ENCODE data around the gene SHISA8.

Gene SHISA8

GRCh38 chr22:41933411-41934177 lies 18.7 kb upstream of the SHISA8 start:
- ChIA-PET CTCF (interaction anchor here (1.2 kb wide), 1 partner anchor 237 kb away, joined by 4 read pairs; no protein-coding TSS in a partner anchor), POLR2A (interaction anchor here (4.6 kb wide), 1 partner anchor 13 kb away, joined by 31 read pairs; the partner anchor contains the start of gene CENPM)
- no peak overlapping the region for H3K4me3 ChIP-seq (ENCODE audit: low read depth, low read length)
- TF ChIP-seq ZNF692 (tag by site-specific recombination; IDR thresholded peaks at IDR 0.05) (peak; percentile 15; the same call in 1 of the 2 replicates), SP2 (tag by site-specific recombination; IDR thresholded peaks at IDR 0.05) (peak; percentile 12; the same call in 1 of the 2 replicates), ZFP69B (tag by site-specific recombination; IDR thresholded peaks at IDR 0.05) (0 out of 2 replicates have a peak, but pooled peaks have one; percentile 7), ZNF501 (tag by site-specific recombination; IDR thresholded peaks at IDR 0.05) (no peak), ZNF624 (tag by site-specific recombination; IDR thresholded peaks at IDR 0.05) (no peak)
- no peak overlapping the region for H3K27ac ChIP-seq (ENCODE audit: extremely low read depth, low read depth, low read length)
- H3K4me1 ChIP-seq (ENCODE audit: control insufficient read depth, insufficient read depth, low read length) = no peaks in the 10 kb centered on the region; the same call in 1 of the 2 replicates
- H3K9me3 ChIP-seq (ENCODE audit: control insufficient read depth, insufficient read depth, low read depth, low read length) = no peaks in the 10 kb centered on the region
- H3K36me3 ChIP-seq (ENCODE audit: control insufficient read depth in 2 of 2, insufficient read depth in 1 of 2, low read length in 2 of 2) = peaks cover 23 to 61% of the 10 kb centered on the region in 2 experiments; a peak in 2 of 3 replicates

DNA sequence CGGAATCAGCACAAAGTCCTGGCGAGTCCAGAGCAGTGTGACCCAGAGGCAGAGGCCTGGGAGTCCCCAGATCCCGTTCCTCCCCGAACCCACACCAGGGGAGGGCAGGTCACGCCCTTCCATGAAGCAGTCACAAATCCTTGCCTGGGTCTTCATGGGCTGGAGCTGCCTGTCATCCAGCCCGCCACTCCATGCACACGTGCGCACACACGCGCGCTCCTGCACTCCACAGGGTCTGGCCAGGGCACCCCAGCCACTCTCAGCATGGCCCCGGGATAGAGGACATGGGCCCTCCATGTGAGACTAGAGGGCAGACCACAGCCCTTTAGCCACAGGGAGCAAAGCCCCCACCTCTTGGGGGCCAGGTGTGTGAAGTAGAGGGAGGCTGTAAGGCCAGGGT lies 17.5 kb upstream of the SHISA8 start:
- peaks cover 14 to 52% of the 10 kb centered on the region in 2 experiments; a peak in 2 of 3 replicates for H3K36me3 ChIP-seq (ENCODE audit: control insufficient read depth in 2 of 2, insufficient read depth in 1 of 2, low read length in 2 of 2)
- H3K27ac ChIP-seq (ENCODE audit: extremely low read depth, low read depth, low read length) = peak overlapping the region; percentile 28; the same call in 1 of the 2 replicates
- TF ChIP-seq ZFHX2 (tag by site-specific recombination; conservative IDR thresholded peaks at IDR 0.05) (no peak), ZBTB20 (tag by site-specific recombination; IDR thresholded peaks at IDR 0.05) (0 out of 2 replicates have a peak, but pooled peaks have one; percentile 17)
- POLR2A ChIA-PET = no interaction called here
- CTCF ChIA-PET = interaction anchor here (0.5 to 0.8 kb wide), 2 partner anchors 236 to 238 kb away, joined by 3 read pairs; no protein-coding TSS in a partner anchor
- no peaks in the 10 kb centered on the region for H3K9me3 ChIP-seq (ENCODE audit: control insufficient read depth, insufficient read depth, low read depth, low read length)
- H3K4me1 ChIP-seq (ENCODE audit: control insufficient read depth, insufficient read depth, low read length) = no peaks in the 10 kb centered on the region; the same call in 1 of the 2 replicates
- no peak overlapping the region for H3K4me3 ChIP-seq (ENCODE audit: low read depth, low read length)

- Histone ChIP-seq H3K9me3 (ENCODE audit: control insufficient read depth, insufficient read depth, low read depth, low read length) (no peaks in the 10 kb centered on the region), H3K4me1 (ENCODE audit: control insufficient read depth, insufficient read depth, low read length) (no peaks in the 10 kb centered on the region; the same call in 1 of the 2 replicates), H3K27ac (ENCODE audit: extremely low read depth, low read depth, low read length) (peak overlapping the region; percentile 28; the same call in 1 of the 2 replicates), H3K36me3 (ENCODE audit: control insufficient read depth in 2 of 2, insufficient read depth in 1 of 2, low read length in 2 of 2) (peaks cover 9 to 46% of the 10 kb centered on the region in 2 experiments; a peak in 2 of 3 replicates), H3K4me3 (ENCODE audit: low read depth, low read length) (no peak overlapping the region)
- ChIA-PET POLR2A (no interaction called here), CTCF (interaction anchor here (0.5 to 1.1 kb wide), 3 partner anchors 16 to 253 kb away, joined by 3 to 5 read pairs (median 3); no protein-coding TSS in a partner anchor)
- TF ChIP-seq ZNF548 (tag by site-specific recombination; IDR thresholded peaks at IDR 0.05) (no peak), ZBTB48 (tag by site-specific recombination; IDR thresholded peaks at IDR 0.05) (peak; percentile 79), ZIC2 (tag by site-specific recombination; IDR thresholded peaks at IDR 0.05) (no peak), ZBTB21 (tag by site-specific recombination; IDR thresholded peaks at IDR 0.05) (no peak), ZFHX2 (tag by site-specific recombination; conservative IDR thresholded peaks at IDR 0.05) (no peak), ZFP37 (tag by site-specific recombination; IDR thresholded peaks at IDR 0.05) (no peak), ZNF350 (tag by site-specific recombination; IDR thresholded peaks at IDR 0.05) (no peak)
These were observed 16.9 kb upstream of the SHISA8 start for GRCh38 chr22:41931701-41932269.

DNA sequence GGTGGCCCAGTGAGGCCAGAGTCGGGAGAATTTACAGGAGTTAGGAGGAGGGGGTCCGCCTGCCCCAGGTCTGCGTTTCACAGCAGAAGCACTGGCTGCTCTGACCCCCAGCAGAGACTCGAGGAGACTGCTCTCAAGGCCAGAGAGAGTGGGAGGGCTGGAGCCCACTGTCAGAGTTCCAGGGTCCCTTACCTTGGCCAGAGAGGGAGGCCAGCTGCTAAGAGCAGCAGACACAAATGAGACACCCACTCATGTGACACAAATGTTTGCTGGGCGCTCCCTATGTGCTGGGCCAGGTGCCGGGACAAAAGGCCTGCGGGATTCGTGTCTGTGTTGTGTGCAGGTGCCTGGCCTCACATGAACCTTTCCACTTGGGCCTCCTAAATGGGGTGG lies 14.5 kb upstream of the SHISA8 start:
- H3K9me3 ChIP-seq (ENCODE audit: control insufficient read depth, insufficient read depth, low read depth, low read length) = no peaks in the 10 kb centered on the region
- no peak overlapping the region for H3K27ac ChIP-seq (ENCODE audit: extremely low read depth, low read depth, low read length)
- peaks cover 2% of the 10 kb centered on the region; the same call in 1 of the 2 replicates for H3K4me1 ChIP-seq (ENCODE audit: control insufficient read depth, insufficient read depth, low read length)
- H3K4me3 ChIP-seq (ENCODE audit: low read depth, low read length) = no peak overlapping the region
- POLR2A ChIA-PET = interaction anchor here (0.5 to 4.3 kb wide), 4 partner anchors 14 to 241 kb away, joined by 3 to 27 read pairs (median 4); partner anchors contain the start of genes CENPM and SNU13
- peaks cover 5 to 24% of the 10 kb centered on the region in 2 experiments; a peak in 2 of 3 replicates for H3K36me3 ChIP-seq (ENCODE audit: control insufficient read depth in 2 of 2, insufficient read depth in 1 of 2, low read length in 2 of 2)
- TF ChIP-seq GLIS1 (tag by site-specific recombination; IDR thresholded peaks at IDR 0.05) (peak; percentile 71), ZBTB20 (tag by site-specific recombination; IDR thresholded peaks at IDR 0.05) (peak; percentile 52; the same call in 1 of the 2 replicates), ZBTB48 (tag by site-specific recombination; IDR thresholded peaks at IDR 0.05) (peak; percentile 81), GLIS2 (tag by site-specific recombination; IDR thresholded peaks at IDR 0.05) (0 out of 2 replicates have a peak, but pooled peaks have one; percentile 20), ZBTB17 (tag by site-specific recombination; IDR thresholded peaks at IDR 0.05) (0 out of 2 replicates have a peak, but pooled peaks have one; percentile 11), KLF7 (tag by site-specific recombination; IDR thresholded peaks at IDR 0.05; ENCODE audit: borderline replicate concordance) (no peak), ZNF138 (tag by site-specific recombination; IDR thresholded peaks at IDR 0.05; ENCODE audit: borderline replicate concordance) (no peak)
- TF ChIP-seq, protein P1, sequence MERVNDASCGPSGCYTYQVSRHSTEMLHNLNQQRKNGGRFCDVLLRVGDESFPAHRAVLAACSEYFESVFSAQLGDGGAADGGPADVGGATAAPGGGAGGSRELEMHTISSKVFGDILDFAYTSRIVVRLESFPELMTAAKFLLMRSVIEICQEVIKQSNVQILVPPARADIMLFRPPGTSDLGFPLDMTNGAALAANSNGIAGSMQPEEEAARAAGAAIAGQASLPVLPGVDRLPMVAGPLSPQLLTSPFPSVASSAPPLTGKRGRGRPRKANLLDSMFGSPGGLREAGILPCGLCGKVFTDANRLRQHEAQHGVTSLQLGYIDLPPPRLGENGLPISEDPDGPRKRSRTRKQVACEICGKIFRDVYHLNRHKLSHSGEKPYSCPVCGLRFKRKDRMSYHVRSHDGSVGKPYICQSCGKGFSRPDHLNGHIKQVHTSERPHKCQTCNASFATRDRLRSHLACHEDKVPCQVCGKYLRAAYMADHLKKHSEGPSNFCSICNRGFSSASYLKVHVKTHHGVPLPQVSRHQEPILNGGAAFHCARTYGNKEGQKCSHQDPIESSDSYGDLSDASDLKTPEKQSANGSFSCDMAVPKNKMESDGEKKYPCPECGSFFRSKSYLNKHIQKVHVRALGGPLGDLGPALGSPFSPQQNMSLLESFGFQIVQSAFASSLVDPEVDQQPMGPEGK (tag by site-specific recombination; IDR thresholded peaks at IDR 0.05) = peak; percentile 19; the same call in 1 of the 2 replicates
- TF ChIP-seq, protein P2, sequence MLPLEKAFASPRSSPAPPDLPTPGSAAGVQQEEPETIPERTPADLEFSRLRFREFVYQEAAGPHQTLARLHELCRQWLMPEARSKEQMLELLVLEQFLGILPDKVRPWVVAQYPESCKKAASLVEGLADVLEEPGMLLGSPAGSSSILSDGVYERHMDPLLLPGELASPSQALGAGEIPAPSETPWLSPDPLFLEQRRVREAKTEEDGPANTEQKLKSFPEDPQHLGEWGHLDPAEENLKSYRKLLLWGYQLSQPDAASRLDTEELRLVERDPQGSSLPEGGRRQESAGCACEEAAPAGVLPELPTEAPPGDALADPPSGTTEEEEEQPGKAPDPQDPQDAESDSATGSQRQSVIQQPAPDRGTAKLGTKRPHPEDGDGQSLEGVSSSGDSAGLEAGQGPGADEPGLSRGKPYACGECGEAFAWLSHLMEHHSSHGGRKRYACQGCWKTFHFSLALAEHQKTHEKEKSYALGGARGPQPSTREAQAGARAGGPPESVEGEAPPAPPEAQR (tag by site-specific recombination; IDR thresholded peaks at IDR 0.05) = no peak
- CTCF ChIA-PET = interaction anchor here (0.7 to 1.4 kb wide), 2 partner anchors 18 to 232 kb away, joined by 3 to 6 read pairs; no protein-coding TSS in a partner anchor

All from HEK293 (cell line).